22Rv1 (cell line): ENCODE results near the gene IL13RA2.

Experiments
- ZFX ChIP-seq: fragments of 450-650 bp; IDR thresholded peaks from 2 replicates; pipeline ENCODE4 v1.6.1; 2017; ENCODE audit warnings: antibody characterized with exemption, borderline replicate concordance
- TF ChIP-seq, protein P1 (sequence below): fragments of 450-650 bp; IDR thresholded peaks from 2 replicates; pipeline ENCODE4 v1.5.1; 2017; ENCODE audit warnings: mild to moderate bottlenecking

DNA sequence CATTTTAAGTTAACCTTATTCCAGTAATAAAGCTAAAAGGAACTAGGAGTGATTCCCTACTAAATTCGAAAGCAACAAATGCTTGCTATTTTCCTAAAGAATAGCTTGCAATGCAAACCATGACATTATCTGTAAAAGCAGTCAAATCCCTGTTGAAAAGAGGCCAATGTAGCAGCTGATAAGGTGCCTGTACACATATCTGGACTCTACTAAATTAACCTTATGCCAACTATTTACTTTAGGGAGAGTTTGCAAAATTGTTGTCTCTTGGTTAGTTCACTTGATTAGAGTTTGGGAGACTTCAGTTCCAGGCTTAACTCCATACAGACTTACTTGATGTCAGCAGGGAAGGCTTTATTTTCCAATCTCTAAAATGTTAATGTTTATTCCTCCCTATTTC lies 6.0 kb downstream of the IL13RA2 start:
- TF ChIP-seq, protein P1, sequence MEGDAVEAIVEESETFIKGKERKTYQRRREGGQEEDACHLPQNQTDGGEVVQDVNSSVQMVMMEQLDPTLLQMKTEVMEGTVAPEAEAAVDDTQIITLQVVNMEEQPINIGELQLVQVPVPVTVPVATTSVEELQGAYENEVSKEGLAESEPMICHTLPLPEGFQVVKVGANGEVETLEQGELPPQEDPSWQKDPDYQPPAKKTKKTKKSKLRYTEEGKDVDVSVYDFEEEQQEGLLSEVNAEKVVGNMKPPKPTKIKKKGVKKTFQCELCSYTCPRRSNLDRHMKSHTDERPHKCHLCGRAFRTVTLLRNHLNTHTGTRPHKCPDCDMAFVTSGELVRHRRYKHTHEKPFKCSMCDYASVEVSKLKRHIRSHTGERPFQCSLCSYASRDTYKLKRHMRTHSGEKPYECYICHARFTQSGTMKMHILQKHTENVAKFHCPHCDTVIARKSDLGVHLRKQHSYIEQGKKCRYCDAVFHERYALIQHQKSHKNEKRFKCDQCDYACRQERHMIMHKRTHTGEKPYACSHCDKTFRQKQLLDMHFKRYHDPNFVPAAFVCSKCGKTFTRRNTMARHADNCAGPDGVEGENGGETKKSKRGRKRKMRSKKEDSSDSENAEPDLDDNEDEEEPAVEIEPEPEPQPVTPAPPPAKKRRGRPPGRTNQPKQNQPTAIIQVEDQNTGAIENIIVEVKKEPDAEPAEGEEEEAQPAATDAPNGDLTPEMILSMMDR = no peak
- TF ChIP-seq ZFX = no peak
